ENCODE measurements around the gene GRIN2D.
A peak's percentile ranks its signal among the peaks of the same experiment; 100 is the strongest.
"Not testable (repeated sequence)": the region's sequence is repeated elsewhere in the genome, so short reads cannot be mapped to it uniquely, and the experiment has no call there.

The GRIN2D gene

GRCh38 chr19:48371771-48372170 is 21.7 kb upstream of the GRIN2D start:
- not testable (repeated sequence) for DNase-seq (ENCODE audit: low read depth)

DNA sequence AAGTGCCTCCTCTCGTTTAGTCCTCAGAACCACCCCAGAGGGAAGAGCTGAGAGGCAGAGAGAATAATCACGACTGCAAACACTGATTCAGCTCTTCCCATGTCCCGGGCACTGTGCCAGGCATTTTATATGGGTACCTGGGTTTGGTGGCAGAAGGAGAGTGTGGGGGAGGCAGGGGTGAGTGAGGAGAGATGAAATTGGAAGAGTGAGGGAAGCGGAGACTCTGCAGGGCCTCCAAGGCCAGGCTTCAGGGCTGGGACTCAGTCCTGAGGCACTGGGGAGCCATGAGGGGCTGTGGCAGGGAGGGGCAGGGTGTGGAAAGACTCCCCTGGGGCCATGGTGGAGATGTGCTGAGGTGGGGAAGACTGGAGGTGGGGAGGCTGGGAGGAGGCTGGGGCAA is 20.6 kb upstream of the GRIN2D start:
- DNase-seq (ENCODE audit: low read depth), result no peak

GRCh38 chr19:48373567-48373966 is 19.9 kb upstream of the GRIN2D start:
- no peak for DNase-seq (ENCODE audit: low read depth)

DNA sequence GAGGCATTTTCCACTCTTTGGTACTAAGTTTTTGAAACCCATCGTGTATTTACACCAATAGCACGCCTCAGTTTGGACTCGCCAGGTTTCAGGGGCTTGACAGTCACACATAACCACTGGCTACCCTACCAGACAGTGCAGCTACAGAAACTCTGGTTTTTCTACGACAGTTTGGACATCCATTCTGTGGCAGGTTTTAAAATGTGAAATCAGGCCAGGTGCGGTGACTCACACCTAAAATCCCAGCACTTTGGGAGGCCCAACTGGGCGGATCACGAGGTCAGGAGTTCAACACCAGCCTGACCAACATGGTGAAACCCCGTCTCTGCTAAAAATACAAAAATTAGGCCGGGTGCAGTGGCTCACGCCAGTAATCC is 15.3 kb upstream of the GRIN2D start:
- DNase-seq (ENCODE audit: low read depth), result no peak

GRCh38 chr19:48379058-48379457 is 14.4 kb upstream of the GRIN2D start:
- DNase-seq (ENCODE audit: low read depth), result no peak

- DNase-seq (ENCODE audit: low read depth), result no peak
Observed at GRCh38 chr19:48381178-48381950, 12.1 kb upstream of the GRIN2D start.

GRCh38 chr19:48382286-48382685 is 11.2 kb upstream of the GRIN2D start:
- no peak for DNase-seq (ENCODE audit: low read depth)

DNA sequence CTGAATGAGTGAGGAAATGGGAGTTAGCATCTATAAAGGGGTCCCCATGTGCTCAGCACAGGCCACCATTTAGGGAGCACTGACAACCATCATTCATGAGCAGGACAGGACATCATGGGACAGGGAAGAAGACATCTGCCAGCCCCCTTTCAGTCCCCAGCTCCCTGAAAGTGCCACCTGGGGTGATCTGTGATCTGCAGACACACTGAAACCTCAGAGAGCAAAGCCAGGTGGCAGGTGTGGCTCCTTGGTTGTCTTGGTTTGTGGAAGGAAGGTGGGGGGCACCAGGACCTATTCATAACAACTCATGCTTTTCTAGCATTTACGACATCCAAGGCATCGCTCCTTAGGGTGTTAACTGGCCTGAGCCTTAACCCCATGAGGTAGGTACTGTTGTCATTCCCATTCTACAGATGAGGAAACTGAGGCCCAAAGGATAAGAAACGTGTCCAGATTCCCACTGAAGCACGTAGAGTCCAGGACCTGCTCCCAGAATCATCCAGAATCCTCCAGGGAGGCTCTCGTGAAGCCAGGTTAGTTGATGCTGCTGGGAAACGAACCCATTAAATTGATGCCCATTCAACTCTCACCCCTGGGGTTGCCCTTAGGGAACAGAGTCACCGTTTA is 7.9 kb upstream of the GRIN2D start:
- DNase-seq (ENCODE audit: low read depth), result no peak

DNA sequence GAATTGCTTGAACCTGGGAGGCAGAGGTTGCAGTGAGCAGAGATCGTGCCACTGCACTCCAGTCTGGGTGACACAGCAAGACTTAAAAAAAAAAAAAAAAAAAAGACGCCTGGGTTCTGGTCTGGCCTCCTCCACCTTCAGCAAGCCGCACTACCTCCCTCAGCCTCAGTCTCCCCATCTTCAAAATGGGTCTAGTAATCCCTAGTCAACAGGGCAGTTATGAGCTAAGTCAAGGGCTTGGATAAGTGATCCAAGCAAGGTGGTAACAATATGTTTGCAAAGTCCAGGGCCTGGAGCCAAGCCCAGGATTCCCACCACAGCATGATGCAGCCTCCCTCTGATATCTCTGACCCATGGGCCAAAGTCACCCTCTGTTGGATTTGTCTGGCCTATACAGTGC is 6.5 kb upstream of the GRIN2D start:
- DNase-seq (ENCODE audit: low read depth), result no peak

- peak; percentile 51 for DNase-seq (ENCODE audit: low read depth)
Observed at GRCh38 chr19:48390188-48391099, 3.0 kb upstream of the GRIN2D start.

GRCh38 chr19:48391100-48392005 is 2.1 kb upstream of the GRIN2D start, which contains the start of gene KDELR1:
Gene KDELR1, minus strand, starts transcription at chr19:48391551. Its CDS starts 193 bp downstream, at chr19:48391358.
- peak; percentile 62 for DNase-seq (ENCODE audit: low read depth)

DNA sequence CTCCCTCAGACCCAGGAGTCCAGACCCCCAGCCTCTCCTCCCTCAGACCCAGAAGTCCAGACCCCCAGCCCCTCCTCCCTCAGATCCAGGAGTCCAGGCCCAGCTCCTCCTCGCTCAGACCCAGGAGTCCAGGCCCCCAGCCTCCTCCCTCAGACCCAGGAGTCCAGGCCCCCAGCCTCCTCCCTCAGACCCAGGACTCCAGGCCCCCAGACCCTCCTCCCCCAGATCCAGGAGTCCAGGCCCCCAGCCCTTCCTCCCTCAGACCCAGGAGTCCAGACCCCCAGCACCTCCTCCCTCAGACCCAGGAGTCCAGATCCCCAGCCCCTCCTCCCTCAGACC is 1.5 kb upstream of the GRIN2D start:
- DNase-seq (ENCODE audit: low read depth), result not testable (repeated sequence)

DNA sequence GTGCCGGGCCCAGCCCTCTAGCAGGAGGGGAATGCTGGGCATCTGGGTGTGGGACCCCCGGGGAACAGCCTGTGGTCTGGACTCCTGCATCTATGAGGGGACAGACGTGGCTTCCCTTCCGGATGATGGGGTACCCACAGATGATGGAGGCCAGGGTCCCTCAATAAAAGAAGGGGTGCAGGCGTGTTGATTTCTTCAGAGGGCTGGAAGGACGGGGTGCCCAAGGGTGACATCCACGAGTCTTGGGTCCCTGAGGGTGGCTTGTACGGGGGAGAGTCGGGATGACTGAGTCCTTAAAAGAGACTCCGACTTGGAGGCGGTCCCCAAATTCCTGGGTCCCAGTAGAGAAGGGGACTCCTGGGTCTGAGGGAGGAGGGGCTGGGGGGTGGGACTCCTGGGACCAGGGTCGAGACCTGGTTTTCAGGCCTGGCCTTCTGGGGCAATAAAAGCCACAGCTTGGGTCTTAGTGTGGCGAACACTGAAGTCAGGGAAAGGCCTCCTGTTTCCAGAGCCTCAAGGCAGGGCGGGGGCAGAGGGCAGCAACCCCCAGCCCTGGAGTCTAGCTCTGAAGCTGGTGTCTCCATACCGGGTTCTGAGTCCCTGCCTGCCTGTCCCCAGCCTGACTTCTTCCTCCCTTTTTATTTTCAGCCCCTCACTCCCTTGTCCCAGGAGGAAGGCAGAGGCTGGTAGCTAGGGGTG is 459 bp upstream of the GRIN2D start:
- no peak for DNase-seq (ENCODE audit: low read depth)

DNA sequence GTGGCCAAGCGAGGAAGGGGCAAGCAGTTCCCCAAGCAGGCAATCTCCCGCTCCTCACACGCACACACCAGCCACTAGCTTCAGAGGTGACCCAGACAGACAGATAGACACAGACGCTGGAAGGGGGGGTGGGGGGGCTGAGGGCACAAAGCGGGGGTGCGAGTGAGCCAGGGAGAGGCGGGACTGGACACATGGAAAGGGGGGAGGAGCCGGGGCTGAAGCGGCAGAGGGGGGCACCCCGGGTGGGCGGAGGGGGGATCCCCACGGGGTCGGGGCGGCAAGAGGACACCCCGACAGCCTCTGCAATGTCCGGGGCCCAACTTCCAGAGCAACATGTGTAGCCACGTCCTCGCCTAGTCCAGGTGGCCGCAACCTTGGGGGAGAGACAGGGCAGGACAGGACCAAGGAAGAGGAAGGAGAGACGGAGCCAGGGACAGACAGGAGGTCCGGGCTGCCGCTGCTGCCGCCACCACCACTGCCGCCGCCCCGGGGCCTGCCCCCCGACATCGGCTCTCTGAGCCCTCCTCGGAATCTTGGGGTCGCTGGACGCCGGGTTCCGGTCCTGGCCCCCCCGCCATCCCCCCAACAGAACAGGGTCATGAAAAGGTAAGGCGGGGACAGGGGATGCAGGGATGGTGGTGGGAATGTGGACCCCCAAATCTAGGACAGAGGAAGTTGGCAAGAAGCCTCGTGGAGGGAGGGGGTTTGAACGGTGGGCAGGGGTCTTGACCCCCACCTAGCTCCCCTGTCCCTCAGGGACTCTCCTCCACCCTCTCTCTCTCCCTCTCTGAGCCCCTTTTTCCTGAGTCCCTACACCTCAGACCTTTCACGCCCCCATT is 1.1 kb downstream of the GRIN2D start:
- DNase-seq (ENCODE audit: low read depth), result no peak

- DNase-seq (ENCODE audit: low read depth), result no peak
Observed at GRCh38 chr19:48395170-48395455, 1.6 kb downstream of the GRIN2D start.

DNA sequence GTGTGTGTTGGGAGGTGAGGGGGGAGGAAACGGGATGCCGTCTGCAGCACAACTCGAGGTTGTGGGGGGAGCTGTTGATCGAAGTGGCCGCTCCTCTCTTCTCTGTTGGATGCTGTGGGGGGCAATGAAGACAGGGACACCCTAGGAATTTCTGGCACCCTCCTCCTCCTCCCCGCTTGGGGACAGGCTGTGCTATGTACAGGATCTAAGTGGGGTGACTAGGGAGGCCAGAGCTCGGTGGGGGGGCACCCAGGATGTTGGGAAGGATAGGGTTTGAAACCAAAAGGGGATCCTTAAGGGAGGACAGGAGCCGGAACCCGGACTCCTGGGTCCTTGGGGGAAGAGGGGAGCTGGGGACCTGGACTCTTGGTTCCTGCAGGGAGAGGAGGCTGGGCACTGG is 2.0 kb downstream of the GRIN2D start:
- DNase-seq (ENCODE audit: low read depth), result no peak

DNA sequence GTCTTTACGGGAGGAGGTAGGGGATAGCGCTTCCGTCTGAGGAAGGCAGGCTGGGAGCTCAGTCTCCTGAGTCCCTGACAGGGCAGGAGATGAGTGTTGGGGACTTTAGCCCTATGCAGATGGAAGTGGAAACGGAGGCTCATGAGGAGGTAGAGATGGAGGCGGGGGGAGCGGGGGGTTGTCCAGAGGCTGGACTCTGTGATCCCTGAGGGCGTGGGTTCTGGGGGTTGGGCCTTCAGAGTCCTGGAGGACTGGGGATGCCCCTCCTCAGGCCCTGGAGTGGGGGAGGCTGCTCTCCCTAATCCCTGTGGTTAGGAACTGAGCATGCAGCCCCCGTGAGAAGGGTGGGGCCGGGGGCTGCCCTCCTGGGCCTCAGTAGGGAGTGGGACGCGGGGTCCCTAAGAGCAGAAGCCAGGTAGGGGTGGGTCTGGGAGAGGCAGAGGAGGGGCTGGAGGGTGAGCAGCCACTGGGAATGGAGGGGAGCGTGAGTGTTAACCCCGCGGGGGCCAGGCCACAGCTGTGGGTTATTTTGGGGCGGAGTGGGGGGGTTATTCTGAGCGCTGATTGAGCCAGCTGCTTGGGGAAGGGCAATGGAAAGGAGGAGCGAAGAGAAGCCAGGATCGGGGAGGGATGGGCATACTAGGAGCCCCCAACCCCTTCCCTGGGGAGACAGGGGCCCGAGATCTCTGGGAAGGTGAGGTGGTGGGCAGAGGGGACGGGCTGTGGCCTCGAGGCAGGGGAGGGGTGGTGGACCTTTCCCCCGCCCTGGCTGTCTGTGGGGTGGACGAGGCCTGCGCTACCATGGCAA is 2.8 kb downstream of the GRIN2D start:
- no peak for DNase-seq (ENCODE audit: low read depth)

- DNase-seq (ENCODE audit: low read depth), result no peak
Observed at GRCh38 chr19:48396824-48397176, 3.3 kb downstream of the GRIN2D start.

GRCh38 chr19:48397263-48398101 is 4.0 kb downstream of the GRIN2D start:
- DNase-seq (ENCODE audit: low read depth), result no peak
